K562 (cell line): ENCODE measurements around the gene NPAS3. TPM values are rescaled to one million over a fixed set of nuclear protein-coding genes. Genes with fewer than 3 reads are reported as not detected.

Source experiments
- CBFA2T3 ChIP-seq: fragments of 450-650 bp; IDR thresholded peaks from 2 replicates; pipeline ENCODE4 v1.6.1; 2017
- CREB3 ChIP-seq: fragments of 450-650 bp; conservative IDR thresholded peaks from 2 replicates; pipeline ENCODE4 v1.6.1; 2016; ENCODE audit warnings: missing genetic modification characterization, low read depth, mild to moderate bottlenecking, missing compliant biosample characterization, moderate library complexity
- DPF2 ChIP-seq: fragments of 450-650 bp; IDR thresholded peaks from 2 replicates; pipeline ENCODE4 v1.6.1; 2016
- ESRRA ChIP-seq: fragments of 450-650 bp; IDR thresholded peaks from 2 replicates; pipeline ENCODE4 v1.6.1; 2014; ENCODE audit warnings: low read depth, mild to moderate bottlenecking, moderate library complexity, borderline replicate concordance
- HDAC2 ChIP-seq: fragments of 450-650 bp; IDR thresholded peaks from 2 replicates; pipeline ENCODE4 v1.6.1; 2016; ENCODE audit warnings: mild to moderate bottlenecking
- HDAC6 ChIP-seq: IDR thresholded peaks from 2 replicates; pipeline ENCODE4 v1.6.1; 2012; ENCODE audit warnings: low read depth, mild to moderate bottlenecking, control low read depth, inconsistent platforms, low read length, moderate library complexity
- HINFP ChIP-seq: fragments of 450-650 bp; conservative IDR thresholded peaks from 2 replicates; pipeline ENCODE4 v1.6.1; 2016; ENCODE audit warnings: missing genetic modification characterization, low read depth, mild to moderate bottlenecking, control low read depth, missing compliant biosample characterization
- JUND ChIP-seq, 2 experiments: IDR thresholded peaks; 2 replicates in 1 of 2; 3 replicates in 1 of 2; pipeline ENCODE4 v1.6.1; 2011; ENCODE audit warnings: borderline replicate concordance in 2 of 2, low read depth in 2 of 2, low read length in 2 of 2, improper control_type of control experiment in 1 of 2, missing biosample characterization in 1 of 2, missing genetic modification characterization in 1 of 2, missing genetic modification reagents in 1 of 2
- KDM4B ChIP-seq, 2 experiments: fragments of 450-650 bp in 1 of 2; sonication (generic) in 1 of 2; IDR thresholded peaks; 2 replicates each; pipeline ENCODE4 v1.6.1; 2016 to 2017; ENCODE audit warnings: borderline replicate concordance in 2 of 2, antibody characterized with exemption in 1 of 2, low read depth in 1 of 2, mild to moderate bottlenecking in 1 of 2
- NFRKB ChIP-seq: fragments of 450-650 bp; IDR thresholded peaks from 2 replicates; pipeline ENCODE4 v1.6.1; 2016; ENCODE audit warnings: low read depth
- PHF21A ChIP-seq: fragments of 450-650 bp; IDR thresholded peaks from 2 replicates; pipeline ENCODE4 v1.6.1; 2017; ENCODE audit warnings: low read depth, borderline replicate concordance
- RBM22 ChIP-seq: fragments of 200-400 bp; formaldehyde crosslinking; IDR thresholded peaks from 2 replicates; pipeline ENCODE4 v1.6.1; 2018; ENCODE audit warnings: low read length, low read depth; ENCODE audit not compliant: poor library complexity, severe bottlenecking
- RBM25 ChIP-seq: fragments of 200-400 bp; formaldehyde crosslinking; IDR thresholded peaks from 2 replicates; pipeline ENCODE4 v1.6.1; 2018; ENCODE audit warnings: low read length, low read depth, moderate library complexity; ENCODE audit not compliant: severe bottlenecking
- SMARCC2 ChIP-seq: fragments of 450-650 bp; IDR thresholded peaks from 2 replicates; pipeline ENCODE4 v1.6.1; 2017; ENCODE audit warnings: antibody characterized with exemption, moderate library complexity, mild to moderate bottlenecking, low read depth
- SNRNP70 ChIP-seq: fragments of 200-400 bp; formaldehyde crosslinking; optimal IDR thresholded peaks from 2 replicates; pipeline ENCODE3; 2017; ENCODE audit warnings: low read depth, low read length
- TEAD4 ChIP-seq, 2 experiments: sonication (generic) in 1 of 2; formaldehyde crosslinking in 1 of 2; IDR thresholded peaks; 2 replicates each; pipeline versions ENCODE4 v1.6.1 to v1.8.0; 2012 to 2022; ENCODE audit warnings: borderline replicate concordance in 1 of 2, inconsistent platforms in 1 of 2, low read length in 1 of 2, mild to moderate bottlenecking in 1 of 2, missing genetic modification reagents in 1 of 2
- TSC22D4 ChIP-seq: fragments of 450-650 bp; IDR thresholded peaks from 2 replicates; pipeline ENCODE4 v1.6.1; 2016; ENCODE audit warnings: missing genetic modification characterization, missing biosample characterization, control low read depth
- ZC3H11A ChIP-seq: IDR thresholded peaks from 2 replicates; pipeline ENCODE4 v1.6.1; 2012; ENCODE audit warnings: low read depth, low read length, improper control_type of control experiment
- polyA plus RNA-seq, 8 experiments: library from polyadenylated mRNA; depleted of rRNA in 4 of 8; stranded (reverse) in 5 of 8; unstranded in 3 of 8; fragments of >200 nt; fragmentation: Nextera tagmentation in 2 of 8; fragmentation: Illumina TruSeq in 1 of 8; extraction: Ambion mirVana in 2 of 8; extraction: Trizol in 1 of 8; gene quantifications; 2 replicates each; pipeline versions ENCODE4 v1.2.1 to v1.2.3, GENCODE V29; 2011 to 2014; ENCODE audit warnings: inconsistent platforms in 1 of 8, missing spikeins in 1 of 8
- total RNA-seq, 7 experiments: library from RNA; depleted of rRNA in 6 of 7; stranded (reverse); fragments of >200 nt in 6 of 7; fragmentation: Illumina TruSeq in 2 of 7; extraction: Trizol in 2 of 7; gene quantifications; 2 replicates each; pipeline versions ENCODE4 v1.2.1 to v1.2.3, GENCODE V29; 2011 to 2021; ENCODE audit warnings: low replicate concordance in 1 of 7
- TF ChIP-seq, protein P1 (sequence below): sonication (generic); formaldehyde crosslinking; IDR thresholded peaks from 2 replicates; pipeline ENCODE4 v1.8.1; 2023; ENCODE audit warnings: mild to moderate bottlenecking, missing genetic modification reagents, moderate library complexity
- TF ChIP-seq, protein P2 (sequence below): sonication (generic); formaldehyde crosslinking; IDR thresholded peaks from 2 replicates; pipeline ENCODE4 v1.8.0; 2022; ENCODE audit warnings: missing genetic modification reagents, mild to moderate bottlenecking, moderate library complexity, borderline replicate concordance
- TF ChIP-seq, protein P3 (sequence below): fragments of 200-800 bp; sonication (Bioruptor generic); IDR thresholded peaks from 2 replicates; pipeline ENCODE4 v1.6.1; 2017; ENCODE audit warnings: missing genetic modification characterization, missing compliant biosample characterization

Gene NPAS3
- total and polyA plus RNA-seq, 9 of the 15 experiments (the other 6 are each of a cell fraction or from before 2014, with no cell fraction given), result 0.04 TPM; not detected in 8

DNA sequence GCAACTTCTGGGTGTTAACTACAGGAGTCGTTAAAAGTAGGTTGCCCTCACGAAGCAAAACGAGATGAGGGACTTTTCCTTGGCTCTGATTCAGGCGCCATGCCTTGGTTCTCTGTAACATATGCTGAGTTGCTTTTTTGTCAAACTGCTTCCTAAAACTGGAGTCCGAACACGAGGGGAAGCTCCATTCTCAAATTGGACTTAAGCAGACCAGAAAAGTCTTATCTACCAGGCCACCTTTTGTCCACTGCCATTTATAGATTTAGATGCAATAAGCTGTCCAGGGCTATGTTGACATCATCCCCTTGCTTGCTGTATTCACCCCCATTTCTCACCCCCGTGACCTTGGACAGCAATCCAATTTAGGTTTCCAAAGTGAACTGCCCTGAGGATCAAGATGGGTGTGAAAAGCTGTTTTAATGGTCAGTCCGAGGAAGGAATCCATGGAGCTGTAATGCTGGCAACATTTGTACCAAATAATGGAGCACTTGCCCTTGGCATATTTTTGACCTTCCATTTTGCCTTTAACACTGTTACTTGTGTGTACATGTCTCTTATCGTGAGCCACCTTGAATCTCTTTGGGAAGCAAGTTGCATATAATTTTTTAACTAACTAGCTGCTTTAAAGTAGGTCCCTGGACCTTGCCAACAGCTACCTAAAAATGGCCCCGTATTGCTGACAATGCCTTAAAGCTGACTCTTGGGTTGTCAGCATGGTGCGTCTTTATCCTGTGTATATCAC is 714.1 kb downstream of the NPAS3 start (continued):
- TF ChIP-seq HINFP (no peak), TEAD4 (IDR thresholded peaks at IDR 0.05; ENCODE audit: low read length) (peak; percentile 68; the same call in 1 of the 2 replicates), TEAD4 (CRISPR knock-in tag; IDR thresholded peaks at IDR 0.05; ENCODE audit: borderline replicate concordance) (no peak), PHF21A (no peak), TSC22D4 (tag) (no peak), ESRRA (peak; percentile 96), NFRKB (no peak), JUND (IDR thresholded peaks at IDR 0.05; ENCODE audit: borderline replicate concordance, low read depth, low read length) (peak; percentile 70), JUND (tag; IDR thresholded peaks at IDR 0.05; ENCODE audit: borderline replicate concordance, low read depth, low read length) (peak; percentile 81; the same call in 2 of the 3 replicates), HDAC2 (no peak), RBM25 (no peak), SNRNP70 (no peak), CREB3 (tag) (no peak), DPF2 (peak; percentile 51; the same call in 1 of the 2 replicates), SMARCC2 (peak; percentile 26; the same call in 1 of the 2 replicates), KDM4B (IDR thresholded peaks at IDR 0.05; ENCODE audit: borderline replicate concordance in 2 of 2, low read depth in 1 of 2) (no peak), RBM22 (no peak), ZC3H11A (no peak), HDAC6 (no peak), CBFA2T3 (peak; percentile 71)
- TF ChIP-seq, protein P1, sequence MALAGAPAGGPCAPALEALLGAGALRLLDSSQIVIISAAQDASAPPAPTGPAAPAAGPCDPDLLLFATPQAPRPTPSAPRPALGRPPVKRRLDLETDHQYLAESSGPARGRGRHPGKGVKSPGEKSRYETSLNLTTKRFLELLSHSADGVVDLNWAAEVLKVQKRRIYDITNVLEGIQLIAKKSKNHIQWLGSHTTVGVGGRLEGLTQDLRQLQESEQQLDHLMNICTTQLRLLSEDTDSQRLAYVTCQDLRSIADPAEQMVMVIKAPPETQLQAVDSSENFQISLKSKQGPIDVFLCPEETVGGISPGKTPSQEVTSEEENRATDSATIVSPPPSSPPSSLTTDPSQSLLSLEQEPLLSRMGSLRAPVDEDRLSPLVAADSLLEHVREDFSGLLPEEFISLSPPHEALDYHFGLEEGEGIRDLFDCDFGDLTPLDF, result no peak
- TF ChIP-seq, protein P2, sequence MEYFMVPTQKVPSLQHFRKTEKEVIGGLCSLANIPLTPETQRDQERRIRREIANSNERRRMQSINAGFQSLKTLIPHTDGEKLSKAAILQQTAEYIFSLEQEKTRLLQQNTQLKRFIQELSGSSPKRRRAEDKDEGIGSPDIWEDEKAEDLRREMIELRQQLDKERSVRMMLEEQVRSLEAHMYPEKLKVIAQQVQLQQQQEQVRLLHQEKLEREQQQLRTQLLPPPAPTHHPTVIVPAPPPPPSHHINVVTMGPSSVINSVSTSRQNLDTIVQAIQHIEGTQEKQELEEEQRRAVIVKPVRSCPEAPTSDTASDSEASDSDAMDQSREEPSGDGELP, result no peak
- TF ChIP-seq, protein P3, sequence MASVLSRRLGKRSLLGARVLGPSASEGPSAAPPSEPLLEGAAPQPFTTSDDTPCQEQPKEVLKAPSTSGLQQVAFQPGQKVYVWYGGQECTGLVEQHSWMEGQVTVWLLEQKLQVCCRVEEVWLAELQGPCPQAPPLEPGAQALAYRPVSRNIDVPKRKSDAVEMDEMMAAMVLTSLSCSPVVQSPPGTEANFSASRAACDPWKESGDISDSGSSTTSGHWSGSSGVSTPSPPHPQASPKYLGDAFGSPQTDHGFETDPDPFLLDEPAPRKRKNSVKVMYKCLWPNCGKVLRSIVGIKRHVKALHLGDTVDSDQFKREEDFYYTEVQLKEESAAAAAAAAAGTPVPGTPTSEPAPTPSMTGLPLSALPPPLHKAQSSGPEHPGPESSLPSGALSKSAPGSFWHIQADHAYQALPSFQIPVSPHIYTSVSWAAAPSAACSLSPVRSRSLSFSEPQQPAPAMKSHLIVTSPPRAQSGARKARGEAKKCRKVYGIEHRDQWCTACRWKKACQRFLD (CRISPR knock-in tag), result 0 out of 2 replicates have a peak, but pooled peaks have one; percentile 46
